GM23338 (cell line): Measurements from ENCODE around the gene NUMB. TPM values are rescaled to one million over a fixed set of nuclear protein-coding genes. Genes with fewer than 3 reads are reported as not detected.

ENCODE experiments used
- ATAC-seq: fragments of 200-7000 bp; cut with Tn5 transposase; 3 replicates; pipeline ENCODE4 v1.9.1; 2020
- DNase-seq: peaks from one replicate; pipeline ENCODE4 v3.0.0-alpha.2; 2015; ENCODE audit warnings: low spot score
- H2AFZ ChIP-seq: fragments of 200-600 bp; sonication (generic); 2 replicates; pipeline ENCODE4 v1.8.0; 2016; ENCODE audit warnings: antibody characterized with exemption, mild to moderate bottlenecking, moderate library complexity
- H3F3A ChIP-seq: fragments of 200-600 bp; sonication (generic); replicated peaks from 2 replicates; pipeline ENCODE4 v1.8.0; 2017; ENCODE audit warnings: antibody characterized with exemption, mixed run types, low read depth
- H3K27ac ChIP-seq: fragments of 200-600 bp; sonication (generic); 2 replicates; pipeline ENCODE4 v1.6.1; 2016; ENCODE audit warnings: low read depth
- H3K27me3 ChIP-seq: fragments of 200-600 bp; sonication (generic); 2 replicates; pipeline ENCODE4 v1.8.0; 2016; ENCODE audit warnings: mild to moderate bottlenecking, mixed run types, moderate library complexity; ENCODE audit not compliant: insufficient read depth
- H3K36me3 ChIP-seq: fragments of 200-600 bp; sonication (generic); 2 replicates; pipeline ENCODE4 v1.8.0; 2016; ENCODE audit warnings: mild to moderate bottlenecking; ENCODE audit not compliant: insufficient read depth
- H3K4me1 ChIP-seq: fragments of 200-600 bp; sonication (generic); 2 replicates; pipeline ENCODE4 v1.8.0; 2016; ENCODE audit warnings: mild to moderate bottlenecking, moderate library complexity; ENCODE audit not compliant: insufficient read depth
- H3K4me2 ChIP-seq: fragments of 200-600 bp; sonication (generic); 2 replicates; pipeline ENCODE4 v1.7.1; 2017; ENCODE audit warnings: mixed run types
- H3K4me3 ChIP-seq: fragments of 200-600 bp; sonication (generic); 2 replicates; pipeline ENCODE4 v1.6.1; 2016; ENCODE audit warnings: mixed run types
- H3K79me2 ChIP-seq: fragments of 200-600 bp; sonication (generic); replicated peaks from 2 replicates; pipeline ENCODE4 v1.8.0; 2017; ENCODE audit warnings: mild to moderate bottlenecking; ENCODE audit not compliant: insufficient read depth
- H3K9me2 ChIP-seq: fragments of 200-600 bp; sonication (generic); 2 replicates; pipeline ENCODE4 v1.8.0; 2017; ENCODE audit not compliant: insufficient read depth
- H4K20me1 ChIP-seq: fragments of 200-600 bp; sonication (generic); replicated peaks from 2 replicates; pipeline ENCODE4 v1.8.0; 2017; ENCODE audit warnings: mild to moderate bottlenecking; ENCODE audit not compliant: insufficient read depth
- H3K27ac Mint-ChIP-seq: 2 replicates; pipeline ENCODE4 v1.8.0; 2020; ENCODE audit warnings: inconsistent platforms, mild to moderate bottlenecking, moderate library complexity, mixed read lengths
- H3K27me3 Mint-ChIP-seq: 3 replicates; pipeline ENCODE4 v1.8.0; 2022; ENCODE audit warnings: low read depth, mild to moderate bottlenecking, moderate library complexity, mixed read lengths, inconsistent platforms; ENCODE audit not compliant: insufficient read depth, poor library complexity
- H3K36me3 Mint-ChIP-seq: 3 replicates; pipeline ENCODE4 v1.8.0; 2021; ENCODE audit warnings: low read depth, mild to moderate bottlenecking, inconsistent platforms, moderate library complexity, mixed read lengths
- H3K4me1 Mint-ChIP-seq: 3 replicates; pipeline ENCODE4 v1.8.0; 2020; ENCODE audit warnings: mild to moderate bottlenecking, inconsistent platforms, mixed read lengths
- H3K4me3 Mint-ChIP-seq: 3 replicates; pipeline ENCODE4 v1.8.0; 2021; ENCODE audit warnings: moderate library complexity, mild to moderate bottlenecking, inconsistent platforms, mixed read lengths
- H3K9me3 Mint-ChIP-seq: 3 replicates; pipeline ENCODE4 v1.8.0; 2020; ENCODE audit warnings: moderate library complexity, mild to moderate bottlenecking, inconsistent platforms, mixed read lengths
- CREB1 ChIP-seq: fragments of 250-450 bp; sonication (Bioruptor Pico); IDR thresholded peaks from 2 replicates; pipeline ENCODE4 v1.5.0; 2020; ENCODE audit warnings: low read depth, mild to moderate bottlenecking, moderate library complexity
- EZH2 ChIP-seq: fragments of 200-600 bp; sonication (generic); IDR thresholded peaks from one replicate; pipeline ENCODE4 v1.8.0; 2017; ENCODE audit warnings: antibody characterized with exemption, mild to moderate bottlenecking, low read depth; ENCODE audit not compliant: unreplicated experiment
- EZH2phosphoT487 ChIP-seq: fragments of 200-600 bp; sonication (generic); IDR thresholded peaks from one replicate; pipeline ENCODE4 v1.8.1; 2018; ENCODE audit warnings: antibody characterized with exemption; ENCODE audit not compliant: unreplicated experiment
- JUNB ChIP-seq: IDR thresholded peaks from one replicate; pipeline ENCODE4 v1.6.1; 2016; ENCODE audit warnings: antibody characterized with exemption; ENCODE audit not compliant: unreplicated experiment
- NANOG ChIP-seq: IDR thresholded peaks from 2 replicates; pipeline ENCODE4 v1.6.1; 2016; ENCODE audit warnings: antibody characterized with exemption, borderline replicate concordance
- STAT1 ChIP-seq: IDR thresholded peaks from one replicate; pipeline ENCODE4 v1.6.1; 2016; ENCODE audit warnings: antibody characterized with exemption; ENCODE audit not compliant: unreplicated experiment
- ZNF114 ChIP-seq: fragments of 250-450 bp; sonication (Bioruptor Pico); IDR thresholded peaks from 2 replicates; pipeline ENCODE4 v1.5.0; 2020; ENCODE audit warnings: mild to moderate bottlenecking, moderate library complexity
- ZNF331 ChIP-seq: fragments of 250-450 bp; sonication (Bioruptor Pico); IDR thresholded peaks from 2 replicates; pipeline ENCODE4 v1.5.0; 2020; ENCODE audit warnings: low read depth, mild to moderate bottlenecking, moderate library complexity
- polyA plus RNA-seq: library from polyadenylated mRNA; unstranded; fragments of >200 nt; fragmentation: Nextera tagmentation; extraction: Ambion mirVana; gene quantifications from 2 replicates; pipeline ENCODE4 v1.2.1, GENCODE V29; 2016
- total RNA-seq: library from RNA; depleted of rRNA; stranded (reverse); fragments of >200 nt; shearing (Covaris generic); gene quantifications from 2 replicates; pipeline ENCODE4 v1.2.3, GENCODE V29; 2014
- TF ChIP-seq, protein P1 (sequence below), 2 experiments: fragments of 200-600 bp in 1 of 2; sonication (generic) in 1 of 2; conservative IDR thresholded peaks; 2 replicates each; pipeline versions ENCODE4 v1.5.1 to v1.6.1; 2016 to 2017; ENCODE audit warnings: antibody characterized with exemption in 2 of 2, low read depth in 2 of 2, mild to moderate bottlenecking in 2 of 2, moderate library complexity in 1 of 2
- TF ChIP-seq, protein P2 (sequence below): IDR thresholded peaks from one replicate; pipeline ENCODE4 v1.6.1; 2018; ENCODE audit warnings: antibody characterized with exemption; ENCODE audit not compliant: unreplicated experiment
- TF ChIP-seq, protein P3 (sequence below): IDR thresholded peaks from 2 replicates; pipeline ENCODE4 v1.6.1; 2016; ENCODE audit warnings: antibody characterized with exemption

Gene NUMB
- total and polyA plus RNA-seq, 2 experiments from 2014 or later: 32.1 to 36.7 TPM

DNA sequence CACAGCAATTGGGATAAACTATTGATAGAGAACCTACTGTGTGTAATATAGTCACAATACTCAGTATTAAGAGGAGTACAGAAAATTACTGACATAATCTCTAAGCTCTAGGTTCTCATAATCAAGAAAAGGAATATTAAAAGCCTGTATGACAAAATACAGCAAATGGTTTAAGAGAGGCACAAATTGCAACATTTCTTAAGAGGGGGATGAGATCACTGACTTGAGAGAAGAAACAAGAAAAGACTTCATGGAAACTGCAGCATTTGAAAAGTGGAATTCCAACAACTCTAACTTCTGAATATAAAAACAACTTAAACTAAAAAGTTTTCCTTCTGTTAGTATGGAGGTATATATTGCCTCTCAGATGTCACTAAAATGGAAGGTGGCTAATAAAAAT, 89.7 kb downstream of the NUMB start:
- H3K4me1 Mint-ChIP-seq: no peaks in the 10 kb centered on the region
- H3K4me3 Mint-ChIP-seq: no peak overlapping the region
- no peak overlapping the region for H3K27ac Mint-ChIP-seq
- H3K36me3 Mint-ChIP-seq: no peaks in the 10 kb centered on the region
- no peaks in the 10 kb centered on the region; the same call in 1 of the 2 replicates for H4K20me1 ChIP-seq
- H2AFZ ChIP-seq: no peak overlapping the region
- no peak overlapping the region for H3K4me3 ChIP-seq
- H3K79me2 ChIP-seq: no peaks in the 10 kb centered on the region; the same call in 1 of the 2 replicates
- no peaks in the 10 kb centered on the region for H3K4me1 ChIP-seq
- no peak for DNase-seq
- no peaks in the 10 kb centered on the region for H3K9me3 Mint-ChIP-seq
- H3K27ac ChIP-seq: no peak overlapping the region
- H3F3A ChIP-seq: no peaks in the 10 kb centered on the region
- no peaks in the 10 kb centered on the region for H3K36me3 ChIP-seq
- H3K9me2 ChIP-seq: no peaks in the 10 kb centered on the region
- no peaks in the 10 kb centered on the region for H3K27me3 ChIP-seq
- TF ChIP-seq EZH2: no peak
- no peak for TF ChIP-seq EZH2phosphoT487
- no peak for TF ChIP-seq STAT1
- TF ChIP-seq, protein P1, sequence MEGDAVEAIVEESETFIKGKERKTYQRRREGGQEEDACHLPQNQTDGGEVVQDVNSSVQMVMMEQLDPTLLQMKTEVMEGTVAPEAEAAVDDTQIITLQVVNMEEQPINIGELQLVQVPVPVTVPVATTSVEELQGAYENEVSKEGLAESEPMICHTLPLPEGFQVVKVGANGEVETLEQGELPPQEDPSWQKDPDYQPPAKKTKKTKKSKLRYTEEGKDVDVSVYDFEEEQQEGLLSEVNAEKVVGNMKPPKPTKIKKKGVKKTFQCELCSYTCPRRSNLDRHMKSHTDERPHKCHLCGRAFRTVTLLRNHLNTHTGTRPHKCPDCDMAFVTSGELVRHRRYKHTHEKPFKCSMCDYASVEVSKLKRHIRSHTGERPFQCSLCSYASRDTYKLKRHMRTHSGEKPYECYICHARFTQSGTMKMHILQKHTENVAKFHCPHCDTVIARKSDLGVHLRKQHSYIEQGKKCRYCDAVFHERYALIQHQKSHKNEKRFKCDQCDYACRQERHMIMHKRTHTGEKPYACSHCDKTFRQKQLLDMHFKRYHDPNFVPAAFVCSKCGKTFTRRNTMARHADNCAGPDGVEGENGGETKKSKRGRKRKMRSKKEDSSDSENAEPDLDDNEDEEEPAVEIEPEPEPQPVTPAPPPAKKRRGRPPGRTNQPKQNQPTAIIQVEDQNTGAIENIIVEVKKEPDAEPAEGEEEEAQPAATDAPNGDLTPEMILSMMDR (conservative IDR thresholded peaks at IDR 0.05; ENCODE audit: low read depth in 2 of 2): no peak
- no peak for TF ChIP-seq ZNF331 (CRISPR knock-in tag)
- no peak for TF ChIP-seq ZNF114 (CRISPR knock-in tag)
- TF ChIP-seq NANOG: no peak
- TF ChIP-seq CREB1 (CRISPR knock-in tag): no peak
- no peak for TF ChIP-seq JUNB
- ATAC-seq: no peak
- H3K27me3 Mint-ChIP-seq: no peaks in the 10 kb centered on the region
- no peak overlapping the region for H3K4me2 ChIP-seq

DNA sequence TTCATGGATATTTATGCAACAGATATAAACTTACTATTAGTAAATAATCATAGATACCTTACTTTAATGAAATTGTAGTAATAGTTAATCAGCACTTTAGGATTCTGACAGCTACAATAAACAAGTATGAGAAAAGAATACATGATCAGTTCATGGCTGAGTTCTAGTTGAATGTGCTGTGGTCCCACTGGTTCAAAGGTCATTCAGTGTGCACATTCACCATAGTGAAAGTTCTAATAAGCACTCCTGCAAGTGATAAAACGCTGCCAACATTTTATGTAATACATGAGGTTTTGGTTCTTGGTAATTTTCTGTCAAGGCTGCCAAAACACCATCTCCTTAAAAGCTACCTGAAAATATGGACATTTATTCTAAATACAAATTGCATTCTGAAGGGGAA, 92.6 kb downstream of the NUMB start:
- H2AFZ ChIP-seq: no peak overlapping the region
- no peaks in the 10 kb centered on the region; the same call in 1 of the 2 replicates for H3K79me2 ChIP-seq
- no peaks in the 10 kb centered on the region for H3F3A ChIP-seq
- ATAC-seq (no peak), DNase-seq (no peak)
- Mint-ChIP-seq H3K27ac (no peak overlapping the region), H3K4me1 (no peaks in the 10 kb centered on the region), H3K9me3 (no peaks in the 10 kb centered on the region), H3K27me3 (no peaks in the 10 kb centered on the region), H3K4me3 (no peak overlapping the region), H3K36me3 (no peaks in the 10 kb centered on the region; the same call in 2 of the 3 replicates)
- no peaks in the 10 kb centered on the region for H3K4me1 ChIP-seq
- H3K4me2 ChIP-seq: no peak overlapping the region
- H4K20me1 ChIP-seq: no peaks in the 10 kb centered on the region; the same call in 1 of the 2 replicates
- H3K36me3 ChIP-seq: no peaks in the 10 kb centered on the region
- no peaks in the 10 kb centered on the region for H3K9me2 ChIP-seq
- no peak overlapping the region for H3K4me3 ChIP-seq
- H3K27ac ChIP-seq: no peak overlapping the region
- no peaks in the 10 kb centered on the region for H3K27me3 ChIP-seq
- no peak for TF ChIP-seq EZH2
- TF ChIP-seq EZH2phosphoT487: no peak
- TF ChIP-seq, protein P2, sequence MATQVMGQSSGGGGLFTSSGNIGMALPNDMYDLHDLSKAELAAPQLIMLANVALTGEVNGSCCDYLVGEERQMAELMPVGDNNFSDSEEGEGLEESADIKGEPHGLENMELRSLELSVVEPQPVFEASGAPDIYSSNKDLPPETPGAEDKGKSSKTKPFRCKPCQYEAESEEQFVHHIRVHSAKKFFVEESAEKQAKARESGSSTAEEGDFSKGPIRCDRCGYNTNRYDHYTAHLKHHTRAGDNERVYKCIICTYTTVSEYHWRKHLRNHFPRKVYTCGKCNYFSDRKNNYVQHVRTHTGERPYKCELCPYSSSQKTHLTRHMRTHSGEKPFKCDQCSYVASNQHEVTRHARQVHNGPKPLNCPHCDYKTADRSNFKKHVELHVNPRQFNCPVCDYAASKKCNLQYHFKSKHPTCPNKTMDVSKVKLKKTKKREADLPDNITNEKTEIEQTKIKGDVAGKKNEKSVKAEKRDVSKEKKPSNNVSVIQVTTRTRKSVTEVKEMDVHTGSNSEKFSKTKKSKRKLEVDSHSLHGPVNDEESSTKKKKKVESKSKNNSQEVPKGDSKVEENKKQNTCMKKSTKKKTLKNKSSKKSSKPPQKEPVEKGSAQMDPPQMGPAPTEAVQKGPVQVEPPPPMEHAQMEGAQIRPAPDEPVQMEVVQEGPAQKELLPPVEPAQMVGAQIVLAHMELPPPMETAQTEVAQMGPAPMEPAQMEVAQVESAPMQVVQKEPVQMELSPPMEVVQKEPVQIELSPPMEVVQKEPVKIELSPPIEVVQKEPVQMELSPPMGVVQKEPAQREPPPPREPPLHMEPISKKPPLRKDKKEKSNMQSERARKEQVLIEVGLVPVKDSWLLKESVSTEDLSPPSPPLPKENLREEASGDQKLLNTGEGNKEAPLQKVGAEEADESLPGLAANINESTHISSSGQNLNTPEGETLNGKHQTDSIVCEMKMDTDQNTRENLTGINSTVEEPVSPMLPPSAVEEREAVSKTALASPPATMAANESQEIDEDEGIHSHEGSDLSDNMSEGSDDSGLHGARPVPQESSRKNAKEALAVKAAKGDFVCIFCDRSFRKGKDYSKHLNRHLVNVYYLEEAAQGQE: no peak
- TF ChIP-seq ZNF331 (CRISPR knock-in tag): no peak
- TF ChIP-seq ZNF114 (CRISPR knock-in tag): no peak
- no peak for TF ChIP-seq NANOG
- TF ChIP-seq, protein P1 (conservative IDR thresholded peaks at IDR 0.05; ENCODE audit: low read depth in 2 of 2): no peak
- TF ChIP-seq, protein P3, sequence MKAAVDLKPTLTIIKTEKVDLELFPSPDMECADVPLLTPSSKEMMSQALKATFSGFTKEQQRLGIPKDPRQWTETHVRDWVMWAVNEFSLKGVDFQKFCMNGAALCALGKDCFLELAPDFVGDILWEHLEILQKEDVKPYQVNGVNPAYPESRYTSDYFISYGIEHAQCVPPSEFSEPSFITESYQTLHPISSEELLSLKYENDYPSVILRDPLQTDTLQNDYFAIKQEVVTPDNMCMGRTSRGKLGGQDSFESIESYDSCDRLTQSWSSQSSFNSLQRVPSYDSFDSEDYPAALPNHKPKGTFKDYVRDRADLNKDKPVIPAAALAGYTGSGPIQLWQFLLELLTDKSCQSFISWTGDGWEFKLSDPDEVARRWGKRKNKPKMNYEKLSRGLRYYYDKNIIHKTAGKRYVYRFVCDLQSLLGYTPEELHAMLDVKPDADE: no peak
- no peak for TF ChIP-seq CREB1 (CRISPR knock-in tag)
